ENCODE data around the gene ZNF408. TPM values are rescaled to one million over a fixed set of nuclear protein-coding genes. Genes with fewer than 3 reads are reported as not detected.

The ZNF408 gene
- polyA plus RNA-seq, 1 experiment, result 6.9 TPM

DNA sequence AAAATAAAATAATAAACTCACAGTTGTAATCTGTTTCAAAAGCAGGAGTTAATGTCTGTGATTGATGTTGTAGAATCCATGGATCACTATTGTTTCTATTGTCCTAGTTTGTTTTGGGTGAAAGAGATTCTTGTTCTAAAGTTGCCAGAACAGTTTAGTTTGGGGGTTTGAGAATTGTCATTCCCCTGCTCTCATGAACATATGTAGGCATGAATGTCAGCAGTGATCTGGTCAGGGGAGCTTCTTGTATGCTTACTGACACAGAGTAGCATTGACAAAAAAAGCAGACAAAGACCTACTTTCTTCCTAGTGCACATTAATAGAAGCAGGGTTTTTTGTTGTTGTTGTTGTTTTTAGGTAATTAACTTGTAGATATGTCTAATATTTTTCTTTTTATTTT is 39.0 kb upstream of the ZNF408 start:
- Histone ChIP-seq H3K4me3 (ENCODE audit: low read depth, low read length) (no peak overlapping the region), H3K36me3 (ENCODE audit: control insufficient read depth, insufficient read depth, low read length) (peaks cover 11% of the 10 kb centered on the region), H3K27me3 (ENCODE audit: control insufficient read depth, insufficient read depth, low read length) (no peaks in the 10 kb centered on the region)
- ChIA-PET POLR2A (no interaction called here), CTCF (interaction anchor here (1.3 to 1.5 kb wide), 2 partner anchors 9 to 12 kb away, joined by 4 to 5 read pairs; no protein-coding TSS in a partner anchor)
- TF ChIP-seq, protein P1, sequence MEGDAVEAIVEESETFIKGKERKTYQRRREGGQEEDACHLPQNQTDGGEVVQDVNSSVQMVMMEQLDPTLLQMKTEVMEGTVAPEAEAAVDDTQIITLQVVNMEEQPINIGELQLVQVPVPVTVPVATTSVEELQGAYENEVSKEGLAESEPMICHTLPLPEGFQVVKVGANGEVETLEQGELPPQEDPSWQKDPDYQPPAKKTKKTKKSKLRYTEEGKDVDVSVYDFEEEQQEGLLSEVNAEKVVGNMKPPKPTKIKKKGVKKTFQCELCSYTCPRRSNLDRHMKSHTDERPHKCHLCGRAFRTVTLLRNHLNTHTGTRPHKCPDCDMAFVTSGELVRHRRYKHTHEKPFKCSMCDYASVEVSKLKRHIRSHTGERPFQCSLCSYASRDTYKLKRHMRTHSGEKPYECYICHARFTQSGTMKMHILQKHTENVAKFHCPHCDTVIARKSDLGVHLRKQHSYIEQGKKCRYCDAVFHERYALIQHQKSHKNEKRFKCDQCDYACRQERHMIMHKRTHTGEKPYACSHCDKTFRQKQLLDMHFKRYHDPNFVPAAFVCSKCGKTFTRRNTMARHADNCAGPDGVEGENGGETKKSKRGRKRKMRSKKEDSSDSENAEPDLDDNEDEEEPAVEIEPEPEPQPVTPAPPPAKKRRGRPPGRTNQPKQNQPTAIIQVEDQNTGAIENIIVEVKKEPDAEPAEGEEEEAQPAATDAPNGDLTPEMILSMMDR (IDR thresholded peaks at IDR 0.05; ENCODE audit: insufficient read depth, low read depth, low read length), result no peak
- no peak for DNase-seq (ENCODE audit: low read depth)

DNA sequence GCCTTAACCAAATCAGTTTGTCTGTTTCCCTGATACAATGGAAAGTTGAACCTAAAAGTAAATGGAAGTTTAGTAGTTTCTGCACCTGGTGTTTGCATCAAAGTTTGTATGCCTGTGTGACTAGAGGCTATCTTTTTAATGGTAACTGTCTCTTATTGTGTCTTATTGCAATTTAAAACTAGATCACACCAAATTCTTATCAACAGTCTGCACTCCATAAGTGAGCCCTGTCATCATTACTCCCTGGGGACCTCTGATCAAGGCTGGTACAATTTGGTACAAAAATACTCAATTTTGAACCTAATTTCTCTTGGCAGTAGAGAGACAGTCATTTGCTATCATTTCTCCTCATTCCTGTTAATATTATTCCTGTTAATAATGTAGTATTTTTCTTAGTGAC is 38.5 kb upstream of the ZNF408 start:
- no peak for DNase-seq (ENCODE audit: low read depth)
- peaks cover 11% of the 10 kb centered on the region for H3K36me3 ChIP-seq (ENCODE audit: control insufficient read depth, insufficient read depth, low read length)
- H3K4me3 ChIP-seq (ENCODE audit: low read depth, low read length), result no peak overlapping the region
- TF ChIP-seq, protein P1 (IDR thresholded peaks at IDR 0.05; ENCODE audit: insufficient read depth, low read depth, low read length), result no peak
- no peaks in the 10 kb centered on the region for H3K27me3 ChIP-seq (ENCODE audit: control insufficient read depth, insufficient read depth, low read length)
- CTCF ChIA-PET, result interaction anchor here (1.3 to 1.5 kb wide), 2 partner anchors 9 to 13 kb away, joined by 4 to 5 read pairs; no protein-coding TSS in a partner anchor
- POLR2A ChIA-PET, result no interaction called here

DNA sequence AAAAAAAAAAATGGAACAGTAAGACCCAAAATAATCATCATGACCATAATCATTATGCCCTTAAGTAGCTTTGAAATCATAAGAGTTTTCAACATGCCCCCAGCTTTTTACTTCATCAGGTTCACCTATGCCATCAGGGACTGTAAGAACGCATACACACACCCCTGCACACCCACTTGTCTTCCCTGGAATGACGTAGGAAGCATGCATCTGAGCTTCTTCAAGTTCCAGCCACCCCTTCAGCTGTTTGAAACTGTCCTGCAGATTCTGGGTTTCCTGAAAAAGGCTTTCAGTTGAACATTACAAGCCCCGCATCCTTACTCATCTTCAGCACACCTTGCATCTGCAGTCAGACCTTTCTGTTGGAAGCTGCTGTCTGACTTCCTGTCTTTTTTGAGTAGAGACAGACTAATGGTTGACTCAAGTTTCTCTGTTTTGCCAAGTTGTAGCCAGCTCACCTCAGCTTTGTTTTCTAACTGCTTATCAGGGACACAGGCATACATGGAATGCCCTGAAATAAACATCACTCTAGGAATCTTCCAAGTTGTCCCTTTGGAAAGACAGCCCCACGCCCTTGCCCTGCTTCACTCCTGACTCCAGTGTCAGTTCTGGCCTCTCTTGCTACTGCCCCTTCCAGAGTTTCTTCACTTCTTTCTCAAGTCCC is 37.4 kb upstream of the ZNF408 start:
- no peaks in the 10 kb centered on the region for H3K27me3 ChIP-seq (ENCODE audit: control insufficient read depth, insufficient read depth, low read length)
- ChIA-PET POLR2A (no interaction called here), CTCF (no interaction called here)
- no peak overlapping the region for H3K4me3 ChIP-seq (ENCODE audit: low read depth, low read length)
- H3K36me3 ChIP-seq (ENCODE audit: control insufficient read depth, insufficient read depth, low read length), result peaks cover 10% of the 10 kb centered on the region
- TF ChIP-seq, protein P1 (IDR thresholded peaks at IDR 0.05; ENCODE audit: insufficient read depth, low read depth, low read length), result no peak
- no peak for DNase-seq (ENCODE audit: low read depth)

DNA sequence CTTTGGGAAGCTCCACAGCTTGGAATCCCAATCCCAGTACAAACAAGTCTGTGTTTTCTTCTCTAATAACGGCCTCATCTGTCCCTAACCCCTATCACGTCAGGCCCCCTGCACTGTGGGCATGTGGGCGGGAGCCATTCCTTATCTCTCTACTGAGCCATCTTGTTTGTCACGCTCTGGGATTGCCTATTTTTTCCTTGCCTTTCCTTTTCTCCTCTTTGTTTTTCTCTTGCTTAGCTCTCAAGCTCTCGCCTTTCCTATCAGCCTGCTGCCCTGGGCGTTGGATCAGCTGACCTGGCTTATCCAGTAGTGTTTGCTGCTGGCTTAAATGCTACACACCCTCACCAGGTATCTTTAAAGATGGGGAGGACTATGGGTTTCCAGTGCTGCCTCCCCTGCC is 36.2 kb upstream of the ZNF408 start:
- POLR2A ChIA-PET, result no interaction called here
- CTCF ChIA-PET, result no interaction called here
- Histone ChIP-seq H3K27me3 (ENCODE audit: control insufficient read depth, insufficient read depth, low read length) (no peaks in the 10 kb centered on the region), H3K4me3 (ENCODE audit: low read depth, low read length) (no peak overlapping the region), H3K36me3 (ENCODE audit: control insufficient read depth, insufficient read depth, low read length) (peaks cover 10% of the 10 kb centered on the region)
- TF ChIP-seq, protein P1 (IDR thresholded peaks at IDR 0.05; ENCODE audit: insufficient read depth, low read depth, low read length), result no peak
- no peak for DNase-seq (ENCODE audit: low read depth)

DNA sequence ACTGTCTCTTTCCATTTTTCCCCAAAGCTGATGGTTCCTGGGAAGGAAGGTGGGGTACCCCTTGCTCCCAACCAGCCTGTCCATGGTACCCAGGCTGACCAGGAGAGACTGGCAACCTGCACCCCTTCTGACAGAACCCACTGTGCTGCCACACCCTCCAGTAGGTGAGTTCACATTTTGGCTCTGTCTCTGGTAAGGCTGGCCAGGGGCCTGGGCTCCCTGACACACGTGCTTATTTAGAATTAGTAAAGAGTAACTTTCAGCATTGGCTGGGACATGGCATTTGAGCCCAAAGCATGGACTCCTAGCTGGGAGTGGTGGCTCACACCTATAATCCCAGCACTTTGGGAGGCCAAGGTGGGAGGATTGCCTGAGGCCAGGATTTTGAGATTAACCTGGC is 35.5 kb upstream of the ZNF408 start:
- ChIA-PET POLR2A (no interaction called here), CTCF (no interaction called here)
- Histone ChIP-seq H3K27me3 (ENCODE audit: control insufficient read depth, insufficient read depth, low read length) (no peaks in the 10 kb centered on the region), H3K4me3 (ENCODE audit: low read depth, low read length) (no peak overlapping the region), H3K36me3 (ENCODE audit: control insufficient read depth, insufficient read depth, low read length) (peaks cover 13% of the 10 kb centered on the region)
- DNase-seq (ENCODE audit: low read depth), result no peak
- TF ChIP-seq, protein P1 (IDR thresholded peaks at IDR 0.05; ENCODE audit: insufficient read depth, low read depth, low read length), result no peak

All from BJ (cell line).